Effector CD4-positive, alpha-beta T cell (primary cell): ENCODE data around the gene TRIP6.

ENCODE experiments used
- DNase-seq: peaks from one replicate; pipeline ENCODE4 v3.0.0-alpha.2; 2020
- total RNA-seq: gene quantifications from one replicate; lab custom pipeline; 2026; lab: John Stamatoyannopoulos, UW

The TRIP6 gene
- 4.9 reads per million, percentile 19 among the genes with 10 or more reads in this experiment for total RNA-seq

GRCh38 chr7:100867040-100867775 lies at the start of gene TRIP6:
TSS of gene TRIP6 (plus strand) at chr7:100867387. CDS start at chr7:100867498, 111 bp downstream.
- no peak for DNase-seq

DNA sequence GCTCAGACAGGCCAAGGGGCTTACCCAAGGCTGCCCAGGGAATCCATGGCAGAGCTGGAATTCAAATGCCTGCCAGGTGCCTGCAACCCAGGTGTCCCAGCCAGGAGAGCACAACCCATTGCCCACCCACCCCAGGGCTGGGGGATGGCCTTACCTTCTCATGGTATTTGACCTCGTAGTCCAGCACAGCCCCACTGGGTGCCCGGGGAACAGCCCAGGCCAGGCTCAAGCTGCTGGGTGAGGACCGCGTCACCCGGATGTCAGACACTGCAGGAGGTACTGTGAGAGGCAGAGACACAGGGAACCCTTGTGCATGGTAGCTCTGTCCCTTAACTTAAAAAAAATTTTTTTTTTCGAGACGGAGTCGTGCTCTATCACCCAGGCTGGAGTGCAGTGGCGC lies 48.8 kb upstream of the TRIP6 start:
- DNase-seq: no peak

GRCh38 chr7:100818825-100819224 lies 48.4 kb upstream of the TRIP6 start:
- no peak for DNase-seq

DNA sequence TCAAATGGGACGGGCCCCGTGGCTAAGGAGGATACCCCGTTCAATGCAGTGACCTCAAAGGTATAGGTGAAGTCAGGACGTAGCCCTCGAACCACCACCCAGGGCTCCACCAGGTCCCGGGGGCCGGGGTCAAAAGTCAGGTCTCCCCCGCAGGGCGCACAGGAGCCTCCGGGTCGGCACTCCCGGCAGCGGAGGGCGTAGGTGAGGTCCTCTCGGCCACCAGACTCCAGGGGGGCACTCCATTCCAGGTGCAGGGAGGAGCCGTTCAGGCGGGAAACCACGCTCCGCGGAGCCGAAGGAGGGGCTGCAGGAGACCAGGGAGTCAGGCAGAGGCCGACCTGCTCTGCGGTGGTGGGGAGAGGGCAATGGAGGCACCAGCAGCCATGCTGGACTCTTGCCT lies 47.6 kb upstream of the TRIP6 start:
- DNase-seq: no peak

GRCh38 chr7:100822236-100823139 lies 44.7 kb upstream of the TRIP6 start:
- no peak for DNase-seq

DNA sequence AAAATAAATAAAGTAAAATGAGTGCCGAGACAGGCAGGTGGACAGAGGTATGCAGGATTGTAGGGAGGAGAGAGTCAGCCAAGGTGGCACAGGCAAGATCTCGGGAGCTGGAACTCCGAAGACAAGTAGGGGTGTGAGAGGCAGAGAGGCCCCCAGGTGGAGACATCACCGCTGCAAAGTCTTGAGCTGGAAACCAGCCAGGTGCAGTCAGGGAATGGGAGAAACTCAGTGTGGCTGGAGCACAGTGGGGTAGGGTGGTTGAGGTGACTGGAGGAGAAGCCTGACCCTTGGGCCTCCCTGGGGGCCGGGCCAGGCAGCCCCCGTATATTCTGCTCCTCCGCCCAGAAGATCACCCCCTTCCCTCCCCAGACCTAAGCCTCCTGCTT lies 44.1 kb upstream of the TRIP6 start:
- no peak for DNase-seq

DNA sequence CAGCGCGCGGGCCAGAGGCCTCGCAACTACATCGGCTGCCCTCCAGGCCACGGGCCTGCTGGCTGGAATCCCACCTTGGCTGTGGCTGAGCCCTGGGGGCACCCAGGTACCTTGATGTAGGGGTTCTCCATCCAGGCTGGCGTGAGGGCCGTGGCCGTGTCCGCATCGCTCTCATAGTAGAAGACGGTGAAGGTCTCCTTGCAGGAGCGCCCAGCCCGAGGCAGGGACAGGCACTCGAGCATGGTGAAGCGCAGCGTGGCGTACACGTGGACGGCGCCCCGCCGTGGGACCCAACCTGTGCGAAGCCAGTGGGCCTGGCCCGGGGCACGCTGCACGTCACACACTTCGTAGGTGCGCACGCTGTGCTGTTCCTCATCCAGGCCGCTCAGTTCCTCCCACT lies 43.7 kb upstream of the TRIP6 start:
- no peak for DNase-seq

DNA sequence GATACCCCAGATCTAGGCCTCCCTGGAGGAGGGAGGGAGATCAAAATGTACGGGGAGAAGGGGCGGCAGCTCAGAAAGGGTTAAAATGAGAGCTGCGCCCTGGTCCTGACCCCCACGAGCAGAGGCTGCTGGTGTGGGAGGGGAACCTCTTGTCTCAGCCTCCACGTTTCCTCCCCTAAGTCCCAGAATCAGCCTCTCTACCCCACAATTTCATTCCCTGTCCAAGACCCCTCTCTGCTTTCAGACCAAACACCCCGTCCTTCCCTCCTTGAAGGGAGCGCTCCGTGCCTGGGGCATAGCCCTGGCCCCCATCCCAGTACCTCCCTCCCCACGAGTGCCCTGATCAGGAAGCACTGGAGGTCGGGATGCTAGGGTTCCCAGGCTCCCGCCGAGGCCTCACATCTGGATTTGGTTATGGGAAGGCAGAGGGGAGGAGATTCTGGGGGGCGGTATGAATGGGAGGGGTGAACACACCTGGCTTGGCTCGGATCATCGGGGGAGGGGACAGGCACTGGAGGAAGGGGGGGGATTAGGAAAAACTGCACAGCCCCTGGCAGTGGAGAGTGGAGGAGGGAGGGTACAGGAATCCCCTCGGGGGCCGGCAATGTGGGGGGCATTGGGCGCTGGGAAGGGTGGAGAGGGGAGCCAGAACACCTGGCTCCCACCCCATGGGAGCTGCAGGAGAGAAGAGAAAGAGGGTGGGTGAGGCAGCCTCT lies 42.5 kb upstream of the TRIP6 start:
- DNase-seq: no peak

DNA sequence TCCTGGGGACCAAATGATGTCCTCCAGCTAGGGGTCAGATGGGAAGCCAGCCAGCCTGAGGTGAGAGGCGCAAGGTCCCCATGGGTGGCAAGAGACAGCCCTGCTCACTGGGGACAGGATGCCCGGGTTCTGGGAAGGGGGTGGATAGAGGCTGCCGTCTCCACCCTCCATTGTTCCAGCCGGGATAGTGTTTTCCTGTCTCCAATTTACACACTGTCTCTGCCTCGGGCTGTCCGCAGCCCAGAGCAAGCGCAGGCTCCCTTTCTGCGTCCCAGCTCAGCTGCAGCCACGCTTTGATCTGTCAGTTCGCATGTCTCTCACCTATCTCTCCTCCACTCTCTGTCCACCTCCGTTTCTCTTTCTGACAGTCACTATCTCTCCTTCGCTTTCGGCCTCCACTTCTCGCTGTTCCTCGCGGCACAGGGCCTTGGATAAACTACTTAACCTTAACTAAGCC lies 41.9 kb upstream of the TRIP6 start:
- no peak for DNase-seq

DNA sequence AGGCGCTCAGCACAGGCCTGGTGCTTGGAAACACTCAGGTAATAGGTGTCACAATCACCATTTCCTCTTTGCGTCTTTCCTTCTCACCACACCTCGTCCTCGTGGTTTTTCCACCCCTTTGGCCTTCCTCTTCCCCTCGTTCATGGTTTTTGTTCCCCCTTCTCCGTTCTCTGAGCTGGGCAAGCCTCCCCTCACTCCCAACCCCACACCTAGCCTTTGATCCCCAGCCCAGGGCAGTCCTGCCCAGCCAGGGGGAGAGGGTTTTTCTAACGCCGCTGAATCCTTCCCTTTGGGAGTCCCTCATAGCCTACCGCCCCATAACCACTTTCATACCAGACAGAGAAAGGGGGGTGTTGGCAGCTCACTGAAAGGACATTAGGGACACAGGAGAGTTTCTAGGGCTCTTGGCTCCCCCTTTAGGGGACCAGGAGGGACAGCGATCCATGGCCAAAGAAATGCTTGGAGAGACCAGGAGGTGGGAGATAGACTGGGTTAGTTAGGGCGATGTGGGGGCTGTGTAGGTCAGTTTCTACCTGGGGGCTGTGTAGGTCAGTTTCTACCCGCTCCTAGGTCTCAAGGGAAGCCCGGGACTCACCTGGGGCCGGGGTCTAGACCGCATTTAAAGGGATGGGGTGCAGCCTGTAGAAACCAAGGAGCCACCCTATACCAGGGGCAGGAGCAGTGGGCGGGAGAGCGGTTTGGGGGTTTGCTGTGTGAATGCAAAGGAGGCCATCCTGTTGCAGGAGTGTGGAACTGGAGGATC lies 41.3 kb upstream of the TRIP6 start:
- DNase-seq: no peak

DNA sequence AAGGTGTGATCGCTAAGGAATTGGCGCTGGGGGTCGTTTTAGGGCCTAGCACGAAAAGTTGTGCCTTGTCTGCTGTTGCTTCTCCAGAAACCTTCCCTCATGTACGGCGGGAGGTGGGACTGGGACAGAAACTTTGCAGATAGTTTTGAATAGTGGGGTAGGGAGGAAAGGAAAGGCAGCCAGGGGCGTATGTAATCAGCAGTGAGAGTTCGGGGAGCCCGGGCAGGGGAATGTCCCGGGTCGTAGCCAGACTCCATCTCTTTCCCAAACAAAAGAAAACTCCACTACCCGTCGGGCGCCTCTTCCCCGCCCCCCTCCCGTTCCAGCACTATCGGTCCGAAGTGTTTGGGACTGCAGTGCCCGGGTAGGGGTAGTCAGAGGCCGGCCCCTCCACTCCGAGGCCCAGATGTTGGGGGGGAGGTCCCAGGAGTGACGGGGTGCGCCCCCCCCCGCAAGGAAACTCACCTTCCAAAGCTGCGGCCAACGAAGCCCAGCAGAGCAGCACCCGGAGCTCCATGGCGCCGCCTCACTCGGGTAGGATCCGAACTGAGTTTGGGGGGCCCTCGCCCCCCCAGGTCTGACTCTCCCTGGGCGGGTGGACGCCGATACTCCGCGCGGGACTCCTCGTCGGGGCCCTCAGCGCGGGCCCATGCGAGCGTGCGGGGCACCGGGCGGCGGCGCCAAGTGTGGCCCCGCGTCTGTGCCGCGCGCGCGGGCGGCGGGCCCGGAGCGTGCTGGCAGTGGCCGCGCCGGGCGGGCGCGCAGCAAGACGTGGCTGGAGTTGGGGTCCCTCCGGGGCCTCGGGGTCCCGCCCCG lies 40.5 kb upstream of the TRIP6 start:
- no peak for DNase-seq

GRCh38 chr7:100827330-100828226 lies 39.6 kb upstream of the TRIP6 start, which contains the start of gene EPHB4:
TSS of gene EPHB4 (minus strand) at chr7:100827523. CDS start at chr7:100827030, 493 bp downstream.
- no peak for DNase-seq

- DNase-seq: no peak
Measured at GRCh38 chr7:100829150-100829716, 38.0 kb upstream of the TRIP6 start.

DNA sequence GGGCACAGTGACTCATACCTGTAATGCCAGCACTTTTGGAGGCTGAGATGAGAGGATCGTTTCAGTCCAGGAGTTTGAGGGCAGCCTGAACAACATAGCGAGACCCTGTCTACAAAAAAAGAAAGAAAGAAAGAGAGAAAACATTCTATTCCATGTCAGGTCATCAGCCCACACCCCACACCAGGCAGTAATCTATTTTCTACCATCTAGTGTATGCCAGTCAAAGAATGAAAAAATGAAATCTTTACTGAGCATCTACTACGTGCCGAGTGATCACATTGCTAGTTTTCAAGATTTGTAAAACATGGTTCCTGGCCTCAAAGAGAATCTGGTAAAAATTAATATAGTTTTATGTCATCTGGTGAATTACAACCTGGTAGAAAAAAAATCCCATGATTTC lies 36.8 kb upstream of the TRIP6 start:
- DNase-seq: no peak

DNA sequence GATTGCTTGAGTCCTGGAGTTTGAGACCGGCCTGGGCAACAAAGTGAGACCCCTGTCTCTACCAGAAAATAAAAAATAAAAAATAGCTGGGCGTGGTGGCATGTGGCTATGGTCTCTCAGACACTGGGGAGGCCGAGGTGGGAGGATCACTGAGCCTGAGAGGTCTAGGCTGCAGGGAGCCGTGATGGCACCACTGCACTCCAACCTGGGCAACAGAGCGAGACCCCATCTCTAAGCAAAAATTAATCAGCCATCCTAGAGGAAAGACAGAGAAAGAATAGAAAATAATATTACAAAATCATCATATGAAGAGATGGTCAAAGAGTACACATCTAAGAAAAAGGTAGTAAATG lies 34.9 kb upstream of the TRIP6 start:
- no peak for DNase-seq

GRCh38 chr7:100835903-100836811 lies 31.0 kb upstream of the TRIP6 start:
- DNase-seq: no peak

GRCh38 chr7:100836812-100837098 lies 30.4 kb upstream of the TRIP6 start:
- DNase-seq: no peak

DNA sequence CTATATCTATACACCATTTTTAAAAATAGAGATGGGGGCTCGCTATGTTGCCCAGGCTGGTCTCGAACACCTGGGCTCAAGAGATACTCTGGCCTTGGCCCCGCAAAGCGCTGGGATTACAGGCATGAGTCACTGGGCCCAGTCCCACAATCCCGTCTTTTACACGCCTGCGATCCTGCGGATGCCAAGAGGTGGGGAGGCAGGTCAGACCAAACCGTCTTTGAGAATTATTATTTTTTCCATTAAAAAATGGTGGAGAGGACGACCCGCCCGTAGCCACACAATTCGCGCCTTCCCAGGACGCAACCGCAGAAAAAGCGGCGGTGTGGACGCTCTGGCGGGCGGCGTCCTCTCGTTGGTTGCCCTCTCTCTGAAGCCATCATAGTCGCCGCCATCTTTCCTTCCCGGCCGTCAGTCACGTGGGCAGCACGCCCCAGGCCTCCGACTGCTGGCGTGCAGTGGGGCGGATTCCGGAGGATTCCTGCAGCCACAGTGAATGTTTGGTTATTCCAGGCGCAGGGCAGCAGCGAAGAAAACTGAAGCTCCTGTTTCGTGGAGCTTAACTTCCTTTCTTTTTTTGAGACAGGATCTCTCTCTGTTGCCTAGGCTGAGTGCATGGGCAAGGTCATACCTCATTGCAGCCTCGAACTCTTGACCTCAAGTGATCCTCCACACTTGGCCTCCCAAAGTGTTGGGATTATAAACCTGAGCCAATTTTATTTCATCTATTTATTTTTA lies 29.9 kb upstream of the TRIP6 start:
- DNase-seq: peak; percentile 56
